Thoracic aorta (tissue), 2 donors: ENCODE results near the gene ANTXR2. TPM values are rescaled to one million over a fixed set of nuclear protein-coding genes. Genes with fewer than 3 reads are reported as not detected.

Experiments
- ATAC-seq: fragments of 150-250 bp; one replicate; pipeline ENCODE4 v1.8.0; 2017; ENCODE audit warnings: low read depth; ENCODE audit not compliant: insufficient number of reproducible peaks, low FRiP score
- DNase-seq: peaks from one replicate; pipeline ENCODE4 v3.0.0-alpha.2; 2020; ENCODE audit warnings: low spot score
- H3K27ac ChIP-seq, 2 donors: fragments of 200-600 bp; sonication (generic); 1 replicate in 1 of 2; 2 replicates in 1 of 2; pipeline ENCODE4 v1.5.1; 2016; ENCODE audit warnings: mild to moderate bottlenecking in 2 of 2, moderate library complexity in 2 of 2
- H3K27me3 ChIP-seq: fragments of 200-600 bp; sonication (generic); replicated peaks from 2 replicates; pipeline ENCODE4 v1.6.0; 2016; ENCODE audit warnings: mild to moderate bottlenecking; ENCODE audit not compliant: insufficient read depth
- H3K36me3 ChIP-seq: fragments of 200-600 bp; sonication (generic); one replicate; pipeline ENCODE4 v1.5.1; 2016
- H3K4me1 ChIP-seq, 2 donors: fragments of 200-600 bp; sonication (generic); 1 replicate in 1 of 2; 2 replicates in 1 of 2; pipeline versions ENCODE4 v1.5.1 to v1.6.0; 2016; ENCODE audit warnings: low read depth in 2 of 2, mild to moderate bottlenecking in 1 of 2; ENCODE audit not compliant: control insufficient read depth in 1 of 2
- H3K4me3 ChIP-seq: fragments of 200-600 bp; sonication (generic); 2 replicates; pipeline ENCODE4 v1.5.1; 2016; ENCODE audit warnings: mild to moderate bottlenecking
- H3K9me3 ChIP-seq: fragments of 200-600 bp; sonication (generic); 2 replicates; pipeline ENCODE4 v1.5.1; 2016
- CTCF ChIP-seq: fragments of 200-600 bp; sonication (generic); IDR thresholded peaks from one replicate; pipeline ENCODE4 v1.5.1; 2019; ENCODE audit warnings: antibody characterized with exemption
- total RNA-seq, 2 donors: library from RNA; depleted of rRNA; stranded (reverse); fragments of >200 nt; gene quantifications; one replicate each; pipeline versions ENCODE4 v1.1.0 to v1.2.3, GENCODE V29; 2016

ANTXR2 gene
- total RNA-seq, 2 donors from 2014 or later = 48.3 to 63.8 TPM

- ATAC-seq = no peak
- no peak for TF ChIP-seq CTCF
- no peaks in the 10 kb centered on the region for H3K36me3 ChIP-seq
- no peak for DNase-seq
- no peaks in the 10 kb centered on the region for H3K27me3 ChIP-seq
- H3K27ac ChIP-seq = no peak overlapping the region
- H3K4me3 ChIP-seq = no peak overlapping the region
- no peaks in the 10 kb centered on the region for H3K4me1 ChIP-seq
- no peaks in the 10 kb centered on the region for H3K9me3 ChIP-seq
Measured at GRCh38 chr4:79869597-79870237, 203.3 kb downstream of the ANTXR2 start.

DNA sequence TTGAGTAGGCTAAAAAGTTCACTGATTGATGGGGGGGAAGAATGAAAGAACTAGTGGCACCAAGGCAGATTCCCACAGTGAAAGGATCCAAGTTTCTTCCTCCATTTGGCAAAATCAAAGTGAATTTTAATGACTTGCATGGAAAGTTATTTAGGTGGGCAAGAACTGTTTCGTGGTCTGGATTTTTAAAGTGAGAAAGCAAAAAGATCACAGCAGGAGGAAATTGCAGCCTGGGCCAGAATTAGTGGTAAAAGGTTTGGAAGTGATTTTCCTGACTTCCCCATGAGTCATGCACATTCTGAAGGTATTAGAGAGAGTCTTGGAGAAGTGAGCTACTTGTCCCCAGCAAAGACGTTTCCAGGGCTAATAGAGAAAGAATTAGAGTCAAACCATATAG is 207.8 kb downstream of the ANTXR2 start:
- DNase-seq (no peak), ATAC-seq (no peak)
- no peak overlapping the region for H3K4me3 ChIP-seq
- no peaks in the 10 kb centered on the region for H3K4me1 ChIP-seq
- no peaks in the 10 kb centered on the region for H3K36me3 ChIP-seq
- H3K27me3 ChIP-seq = no peaks in the 10 kb centered on the region
- no peak overlapping the region for H3K27ac ChIP-seq
- no peak for TF ChIP-seq CTCF
- H3K9me3 ChIP-seq = no peaks in the 10 kb centered on the region

DNA sequence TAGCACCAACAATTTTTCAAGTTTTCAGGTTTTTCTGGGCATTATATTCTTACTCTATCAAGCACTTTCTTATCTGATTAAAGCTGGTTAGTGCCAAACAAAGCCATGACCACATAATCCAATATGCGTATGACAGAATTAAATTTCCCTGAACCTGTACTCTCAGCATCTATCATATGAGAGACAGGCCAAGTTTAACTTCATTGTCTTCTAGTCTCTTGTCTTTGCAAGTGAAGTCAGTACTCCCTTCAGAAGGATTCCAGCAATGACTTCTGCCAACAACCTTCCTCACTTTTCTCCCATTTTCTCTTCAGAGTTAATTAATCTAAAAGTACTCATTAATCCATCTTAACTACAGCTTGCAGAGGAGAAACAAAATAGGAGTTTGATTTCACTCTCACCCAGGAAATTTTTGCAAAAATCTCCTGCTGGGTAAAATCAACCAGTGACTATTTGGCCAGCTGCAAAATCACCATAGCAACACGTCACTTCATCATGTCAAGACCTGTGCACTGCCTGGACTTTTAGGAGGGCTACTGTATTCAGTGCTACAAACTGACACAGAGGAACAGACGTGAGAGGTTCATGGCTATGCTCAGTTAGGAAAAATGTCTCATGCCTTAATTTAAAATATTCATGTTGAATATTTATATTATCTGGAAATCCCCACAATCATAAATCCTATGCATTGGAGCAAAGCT is 208.4 kb downstream of the ANTXR2 start:
- Histone ChIP-seq H3K27ac (no peak overlapping the region), H3K36me3 (no peaks in the 10 kb centered on the region), H3K4me3 (no peak overlapping the region), H3K4me1 (no peaks in the 10 kb centered on the region), H3K27me3 (no peaks in the 10 kb centered on the region), H3K9me3 (no peaks in the 10 kb centered on the region)
- no peak for TF ChIP-seq CTCF
- ATAC-seq (no peak), DNase-seq (no peak)

DNA sequence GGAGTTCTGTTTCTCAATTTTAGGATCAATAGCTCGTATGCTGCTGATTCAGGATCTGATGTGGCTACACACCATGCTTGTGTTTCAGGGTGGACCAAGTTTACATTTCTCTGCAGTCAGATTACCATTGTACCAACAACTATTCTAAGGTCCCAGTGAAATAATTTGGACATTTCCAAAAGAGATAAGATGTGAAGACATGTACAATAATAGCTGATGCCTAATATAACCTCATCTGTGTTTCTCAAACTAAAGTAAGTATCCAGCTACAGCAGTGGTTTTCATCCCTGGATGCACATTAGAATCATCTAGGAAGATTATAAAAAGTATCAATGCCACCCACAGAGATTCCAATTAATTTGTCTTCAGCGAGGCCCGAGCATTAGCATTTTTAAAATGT is 209.7 kb downstream of the ANTXR2 start:
- Histone ChIP-seq H3K4me3 (no peak overlapping the region), H3K9me3 (no peaks in the 10 kb centered on the region), H3K27me3 (no peaks in the 10 kb centered on the region), H3K4me1 (no peaks in the 10 kb centered on the region), H3K27ac (no peak overlapping the region), H3K36me3 (no peaks in the 10 kb centered on the region)
- DNase-seq (no peak), ATAC-seq (no peak)
- TF ChIP-seq CTCF = no peak

GRCh38 chr4:79862821-79863220 is 210.2 kb downstream of the ANTXR2 start:
- Histone ChIP-seq H3K27ac (no peak overlapping the region), H3K36me3 (no peaks in the 10 kb centered on the region), H3K4me1 (no peaks in the 10 kb centered on the region), H3K9me3 (no peaks in the 10 kb centered on the region), H3K27me3 (no peaks in the 10 kb centered on the region), H3K4me3 (no peak overlapping the region)
- no peak for TF ChIP-seq CTCF
- no peak for ATAC-seq
- no peak for DNase-seq
